ENCODE data around the gene SLC26A5. TPM values are rescaled to one million over a fixed set of nuclear protein-coding genes. Genes with fewer than 3 reads are reported as not detected.

Gene SLC26A5
- total RNA-seq, 1 donor from 2014 or later, result not detected

DNA sequence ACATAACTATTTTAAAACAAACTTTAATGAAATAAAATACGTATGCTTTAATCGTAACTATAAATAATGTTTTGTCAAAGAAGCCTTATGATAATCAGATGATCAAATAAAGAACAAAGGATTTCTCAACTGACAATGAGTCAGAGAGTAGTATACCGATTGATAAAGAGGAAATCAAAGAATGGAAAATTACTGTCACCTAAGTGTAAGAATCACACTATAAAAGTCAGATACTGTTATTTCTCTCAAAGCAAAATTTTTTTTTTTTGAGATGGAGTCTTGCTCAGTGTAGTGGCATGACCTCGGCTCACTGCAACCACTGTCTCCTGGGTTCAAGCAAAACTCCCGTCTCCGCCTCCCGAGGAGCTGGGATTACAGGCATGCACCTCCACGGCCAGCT, 120.3 kb downstream of the SLC26A5 start:
- Histone ChIP-seq H3K4me3 (no peak overlapping the region), H3K27me3 (no peaks in the 10 kb centered on the region), H3K27ac (no peak overlapping the region), H3K36me3 (peaks cover 50 to 72% of the 10 kb centered on the region in 2 donors), H3K4me1 (no peaks in the 10 kb centered on the region), H3K9me3 (no peaks in the 10 kb centered on the region)
- intact Hi-C loops (cut with DNase I), result no loop called here
- TF ChIP-seq, protein P1, sequence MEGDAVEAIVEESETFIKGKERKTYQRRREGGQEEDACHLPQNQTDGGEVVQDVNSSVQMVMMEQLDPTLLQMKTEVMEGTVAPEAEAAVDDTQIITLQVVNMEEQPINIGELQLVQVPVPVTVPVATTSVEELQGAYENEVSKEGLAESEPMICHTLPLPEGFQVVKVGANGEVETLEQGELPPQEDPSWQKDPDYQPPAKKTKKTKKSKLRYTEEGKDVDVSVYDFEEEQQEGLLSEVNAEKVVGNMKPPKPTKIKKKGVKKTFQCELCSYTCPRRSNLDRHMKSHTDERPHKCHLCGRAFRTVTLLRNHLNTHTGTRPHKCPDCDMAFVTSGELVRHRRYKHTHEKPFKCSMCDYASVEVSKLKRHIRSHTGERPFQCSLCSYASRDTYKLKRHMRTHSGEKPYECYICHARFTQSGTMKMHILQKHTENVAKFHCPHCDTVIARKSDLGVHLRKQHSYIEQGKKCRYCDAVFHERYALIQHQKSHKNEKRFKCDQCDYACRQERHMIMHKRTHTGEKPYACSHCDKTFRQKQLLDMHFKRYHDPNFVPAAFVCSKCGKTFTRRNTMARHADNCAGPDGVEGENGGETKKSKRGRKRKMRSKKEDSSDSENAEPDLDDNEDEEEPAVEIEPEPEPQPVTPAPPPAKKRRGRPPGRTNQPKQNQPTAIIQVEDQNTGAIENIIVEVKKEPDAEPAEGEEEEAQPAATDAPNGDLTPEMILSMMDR (IDR thresholded peaks at IDR 0.05), result no peak
- DNase-seq (ENCODE audit: low spot score in 2 of 2), result no peak

Other genes with a start within 250 kb of the SLC26A5 start
- 35.5 TPM for gene PMPCB, start 148.8 kb downstream of the SLC26A5 start, total RNA-seq
- gene DNAJC2, start 101.4 kb downstream of the SLC26A5 start, total RNA-seq, result 7.6 TPM
- 45.8 TPM for gene PSMC2, start 98.6 kb downstream of the SLC26A5 start, total RNA-seq

Measured in ascending aorta (tissue), 2 donors.